G401 (cell line): ENCODE measurements around the gene TCAIM. TPM values are rescaled to one million over a fixed set of nuclear protein-coding genes. Genes with fewer than 3 reads are reported as not detected.

Source experiments
- DNase-seq: peaks from one replicate; pipeline ENCODE4 v3.0.0-alpha.2; 2015; ENCODE audit warnings: low spot score
- in situ Hi-C: cut with HindIII; loops from 2 replicates; pipeline ENCODE4 v1.10.0; 2016; ENCODE audit warnings: low sequenced_read_pairs, mixed read lengths
- total RNA-seq: library from RNA; depleted of rRNA; stranded (reverse); fragments of >200 nt; shearing (Covaris generic); gene quantifications from 2 replicates; pipeline ENCODE4 v1.2.3, GENCODE V29; 2014; rRNA removed

The TCAIM gene
- total RNA-seq, 1 experiment from 2014 or later: 34.5 TPM

- in situ Hi-C loops: no loop called here
- no peak for DNase-seq
Measured at GRCh38 chr3:44436181-44436580, 97.6 kb downstream of the TCAIM start.

- in situ Hi-C loops: no loop called here
- no peak for DNase-seq
Measured at GRCh38 chr3:44437800-44438199, 99.2 kb downstream of the TCAIM start.

- in situ Hi-C loops: no loop called here
- no peak for DNase-seq
Measured at GRCh38 chr3:44439499-44440295, 101.1 kb downstream of the TCAIM start.

- DNase-seq: no peak
- in situ Hi-C loops: no loop called here
Measured at GRCh38 chr3:44442596-44443309, 104.2 kb downstream of the TCAIM start.

- in situ Hi-C loops: no loop called here
- DNase-seq: no peak
Measured at GRCh38 chr3:44444437-44444836, 105.9 kb downstream of the TCAIM start.

GRCh38 chr3:44444896-44445691, 106.5 kb downstream of the TCAIM start:
- in situ Hi-C loops: no loop called here
- no peak for DNase-seq

- in situ Hi-C loops: no loop called here
- DNase-seq: no peak
Measured at GRCh38 chr3:44445786-44446185, 107.2 kb downstream of the TCAIM start.

GRCh38 chr3:44446929-44447328, 108.4 kb downstream of the TCAIM start:
- no peak for DNase-seq
- in situ Hi-C loops: no loop called here

- no peak for DNase-seq
- in situ Hi-C loops: no loop called here
Measured at GRCh38 chr3:44451441-44451840, 112.9 kb downstream of the TCAIM start.

- DNase-seq: no peak
- in situ Hi-C loops: no loop called here
Measured at GRCh38 chr3:44454258-44454657, 115.7 kb downstream of the TCAIM start.

- DNase-seq: no peak
- in situ Hi-C loops: no loop called here
Measured at GRCh38 chr3:44455318-44455717, 116.8 kb downstream of the TCAIM start.

Other genes starting within 250 kb of the TCAIM start
- gene TOPAZ1, start 96.9 kb upstream of the TCAIM start, total RNA-seq: not detected in 2 replicates
- 6.9 and 7.4 TPM in 2 replicates for gene ZNF445, start 138.9 kb downstream of the TCAIM start, total RNA-seq
- 3.2 and 6.8 TPM in 2 replicates for gene ZKSCAN7, start 216.4 kb downstream of the TCAIM start, total RNA-seq
- 1.1 and 6.3 TPM in 2 replicates for gene ZNF660, start 246.2 kb downstream of the TCAIM start, total RNA-seq